Measurements from ENCODE around the gene FGF13. TPM values are rescaled to one million over a fixed set of nuclear protein-coding genes. Genes with fewer than 3 reads are reported as not detected.

The FGF13 gene
- total RNA-seq, 2 experiments from 2014 or later = not detected

DNA sequence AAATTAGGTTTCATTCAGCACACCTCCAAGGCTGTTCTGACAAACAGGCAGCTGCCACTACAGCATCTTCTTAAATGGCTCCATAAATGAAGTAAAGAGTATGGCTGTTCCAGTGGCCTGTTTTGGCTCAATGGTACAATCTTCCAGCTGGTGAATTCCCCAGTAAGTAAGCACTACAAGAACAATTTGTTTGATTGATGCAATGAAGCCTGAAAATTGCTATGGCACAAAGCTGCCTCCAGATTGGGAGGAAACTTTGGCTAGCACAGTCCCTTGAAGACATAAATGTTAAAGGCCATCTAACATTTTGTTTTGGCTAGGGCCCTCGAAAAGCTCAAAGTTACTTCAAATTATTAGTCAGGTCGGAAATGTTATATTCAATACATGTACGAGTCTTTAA lies 47.5 kb downstream of the FGF13 start:
- no TSS peak for BruUV-seq (replicated peaks)
- Histone ChIP-seq H3K79me2 (ENCODE audit: insufficient read depth, low read depth, low read length) (no peaks in the 10 kb centered on the region), H3K36me3 (ENCODE audit: insufficient read depth, low read length) (no peaks in the 10 kb centered on the region), H4K20me1 (ENCODE audit: insufficient read depth, low read length) (no peaks in the 10 kb centered on the region), H3K4me2 (ENCODE audit: low read length) (no peak overlapping the region), H2AFZ (ENCODE audit: low read length) (no peak overlapping the region), H3K9me2 (ENCODE audit: insufficient read depth, low read length) (no peaks in the 10 kb centered on the region), H3K9me3 (ENCODE audit: low read length) (no peaks in the 10 kb centered on the region), H3K4me1 (ENCODE audit: insufficient read depth, low read length, poor library complexity, severe bottlenecking) (no peaks in the 10 kb centered on the region), H3K27ac (ENCODE audit: low read depth, low read length, poor library complexity, severe bottlenecking) (no peak overlapping the region), H3K4me3 (ENCODE audit: low read depth, low read length, poor library complexity, severe bottlenecking) (no peak overlapping the region)
- ChIA-PET CTCF (ENCODE audit: unreplicated experiment) (no interaction called here), POLR2A (no interaction called here)
- no peak for TF ChIP-seq EZH2phosphoT487 (IDR thresholded peaks at IDR 0.05; ENCODE audit: borderline replicate concordance, low read depth, low read length)
- TF ChIP-seq, protein P1, sequence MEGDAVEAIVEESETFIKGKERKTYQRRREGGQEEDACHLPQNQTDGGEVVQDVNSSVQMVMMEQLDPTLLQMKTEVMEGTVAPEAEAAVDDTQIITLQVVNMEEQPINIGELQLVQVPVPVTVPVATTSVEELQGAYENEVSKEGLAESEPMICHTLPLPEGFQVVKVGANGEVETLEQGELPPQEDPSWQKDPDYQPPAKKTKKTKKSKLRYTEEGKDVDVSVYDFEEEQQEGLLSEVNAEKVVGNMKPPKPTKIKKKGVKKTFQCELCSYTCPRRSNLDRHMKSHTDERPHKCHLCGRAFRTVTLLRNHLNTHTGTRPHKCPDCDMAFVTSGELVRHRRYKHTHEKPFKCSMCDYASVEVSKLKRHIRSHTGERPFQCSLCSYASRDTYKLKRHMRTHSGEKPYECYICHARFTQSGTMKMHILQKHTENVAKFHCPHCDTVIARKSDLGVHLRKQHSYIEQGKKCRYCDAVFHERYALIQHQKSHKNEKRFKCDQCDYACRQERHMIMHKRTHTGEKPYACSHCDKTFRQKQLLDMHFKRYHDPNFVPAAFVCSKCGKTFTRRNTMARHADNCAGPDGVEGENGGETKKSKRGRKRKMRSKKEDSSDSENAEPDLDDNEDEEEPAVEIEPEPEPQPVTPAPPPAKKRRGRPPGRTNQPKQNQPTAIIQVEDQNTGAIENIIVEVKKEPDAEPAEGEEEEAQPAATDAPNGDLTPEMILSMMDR (conservative IDR thresholded peaks at IDR 0.05; ENCODE audit: low read length) = no peak
- no peak for DNase-seq (ENCODE audit: low spot score)
- intact Hi-C loops (cut with micrococcal nuclease; ENCODE audit: unreplicated experiment) = no loop called here

GRCh38 chrX:138651494-138651893 lies 60.0 kb downstream of the FGF13 start:
- no peak overlapping the region for H2AFZ ChIP-seq (ENCODE audit: low read length)
- intact Hi-C loops (cut with micrococcal nuclease; ENCODE audit: unreplicated experiment) = no loop called here
- no peaks in the 10 kb centered on the region for H3K9me2 ChIP-seq (ENCODE audit: insufficient read depth, low read length)
- no peaks in the 10 kb centered on the region for H3K79me2 ChIP-seq (ENCODE audit: insufficient read depth, low read depth, low read length)
- ChIA-PET POLR2A (interaction anchor here (0.6 kb wide), 1 partner anchor 903 kb away, joined by 6 read pairs; no protein-coding TSS in a partner anchor), CTCF (ENCODE audit: unreplicated experiment) (no interaction called here)
- H3K4me3 ChIP-seq (ENCODE audit: low read depth, low read length, poor library complexity, severe bottlenecking) = no peak overlapping the region
- H3K36me3 ChIP-seq (ENCODE audit: insufficient read depth, low read length) = no peaks in the 10 kb centered on the region
- H3K4me2 ChIP-seq (ENCODE audit: low read length) = no peak overlapping the region
- no TSS peak for BruUV-seq (replicated peaks)
- no peaks in the 10 kb centered on the region for H3K4me1 ChIP-seq (ENCODE audit: insufficient read depth, low read length, poor library complexity, severe bottlenecking)
- H4K20me1 ChIP-seq (ENCODE audit: insufficient read depth, low read length) = no peaks in the 10 kb centered on the region
- no peak for TF ChIP-seq EZH2phosphoT487 (IDR thresholded peaks at IDR 0.05; ENCODE audit: borderline replicate concordance, low read depth, low read length)
- TF ChIP-seq, protein P1 (conservative IDR thresholded peaks at IDR 0.05; ENCODE audit: low read length) = no peak
- H3K9me3 ChIP-seq (ENCODE audit: low read length) = no peaks in the 10 kb centered on the region
- DNase-seq (ENCODE audit: low spot score) = no peak
- no peak overlapping the region for H3K27ac ChIP-seq (ENCODE audit: low read depth, low read length, poor library complexity, severe bottlenecking)

- no peaks in the 10 kb centered on the region for H3K36me3 ChIP-seq (ENCODE audit: insufficient read depth, low read length)
- no peaks in the 10 kb centered on the region for H3K9me2 ChIP-seq (ENCODE audit: insufficient read depth, low read length)
- TF ChIP-seq, protein P1 (conservative IDR thresholded peaks at IDR 0.05; ENCODE audit: low read length) = no peak
- TF ChIP-seq EZH2phosphoT487 (IDR thresholded peaks at IDR 0.05; ENCODE audit: borderline replicate concordance, low read depth, low read length) = no peak
- no peak overlapping the region for H3K4me2 ChIP-seq (ENCODE audit: low read length)
- CTCF ChIA-PET (ENCODE audit: unreplicated experiment) = no interaction called here
- H3K9me3 ChIP-seq (ENCODE audit: low read length) = no peaks in the 10 kb centered on the region
- H3K79me2 ChIP-seq (ENCODE audit: insufficient read depth, low read depth, low read length) = no peaks in the 10 kb centered on the region
- no peak for DNase-seq (ENCODE audit: low spot score)
- no peak overlapping the region for H3K27ac ChIP-seq (ENCODE audit: low read depth, low read length, poor library complexity, severe bottlenecking)
- no peaks in the 10 kb centered on the region for H4K20me1 ChIP-seq (ENCODE audit: insufficient read depth, low read length)
- no peaks in the 10 kb centered on the region for H3K4me1 ChIP-seq (ENCODE audit: insufficient read depth, low read length, poor library complexity, severe bottlenecking)
- no TSS peak for BruUV-seq (replicated peaks)
- intact Hi-C loops (cut with micrococcal nuclease; ENCODE audit: unreplicated experiment) = no loop called here
- H2AFZ ChIP-seq (ENCODE audit: low read length) = no peak overlapping the region
- H3K4me3 ChIP-seq (ENCODE audit: low read depth, low read length, poor library complexity, severe bottlenecking) = no peak overlapping the region
- POLR2A ChIA-PET = no interaction called here
Measured at GRCh38 chrX:138648568-138648967, 62.9 kb downstream of the FGF13 start.
